HUDEP-2 (cell line): Measurements from ENCODE around the gene LRRC28.

ENCODE experiments used
- DNase-seq, 76 experiments: peaks; one replicate each; lab custom pipeline; 2025; ENCODE audit not compliant: unreplicated experiment in 76 of 76; lab: John Stamatoyannopoulos, UW

LRRC28 gene

GRCh38 chr15:99432271-99433025 is 181.2 kb downstream of the LRRC28 start:
- no peak for DNase-seq

- peak in 42 of 76 experiments; percentile 6 to 71 (median 36) for DNase-seq
These were observed 181.9 kb downstream of the LRRC28 start for GRCh38 chr15:99433026-99433756.

GRCh38 chr15:99433757-99434450 is 182.6 kb downstream of the LRRC28 start:
- DNase-seq, result no peak

- DNase-seq, result no peak
These were observed 183.3 kb downstream of the LRRC28 start for GRCh38 chr15:99434506-99435112.

- DNase-seq, result no peak
These were observed 183.9 kb downstream of the LRRC28 start for GRCh38 chr15:99435113-99435695.

- DNase-seq, result no peak
These were observed 184.7 kb downstream of the LRRC28 start for GRCh38 chr15:99435877-99436541.

GRCh38 chr15:99436542-99437314 is 185.4 kb downstream of the LRRC28 start:
- no peak for DNase-seq

GRCh38 chr15:99437315-99438223 is 186.3 kb downstream of the LRRC28 start:
- no peak for DNase-seq

- DNase-seq, result no peak
These were observed 186.9 kb downstream of the LRRC28 start for GRCh38 chr15:99438224-99438585.

GRCh38 chr15:99438691-99439523 is 187.6 kb downstream of the LRRC28 start:
- DNase-seq, result no peak

GRCh38 chr15:99439524-99439835 is 188.2 kb downstream of the LRRC28 start:
- no peak for DNase-seq

- DNase-seq, result no peak
These were observed 188.7 kb downstream of the LRRC28 start for GRCh38 chr15:99440029-99440428.
